Panc1 (cell line): ENCODE results near the gene FAR2.

Source experiments
- TCF7L2 ChIP-seq: IDR thresholded peaks from 2 replicates; pipeline ENCODE4 v1.6.1; 2011; ENCODE audit warnings: mild to moderate bottlenecking, low read depth, low read length, inconsistent platforms
- TF ChIP-seq, protein P1 (sequence below): fragments of 450-650 bp; IDR thresholded peaks from 2 replicates; pipeline ENCODE4 v1.5.1; 2017; ENCODE audit warnings: mild to moderate bottlenecking
- TF ChIP-seq, protein P2 (sequence below), 2 experiments: IDR thresholded peaks; 2 replicates each; pipeline ENCODE4 v1.6.1; 2011 to 2012; ENCODE audit warnings: low read depth in 2 of 2, control low read depth in 1 of 2, low read length in 1 of 2, mild to moderate bottlenecking in 1 of 2, moderate library complexity in 1 of 2; ENCODE audit not compliant: insufficient read depth in 1 of 2

DNA sequence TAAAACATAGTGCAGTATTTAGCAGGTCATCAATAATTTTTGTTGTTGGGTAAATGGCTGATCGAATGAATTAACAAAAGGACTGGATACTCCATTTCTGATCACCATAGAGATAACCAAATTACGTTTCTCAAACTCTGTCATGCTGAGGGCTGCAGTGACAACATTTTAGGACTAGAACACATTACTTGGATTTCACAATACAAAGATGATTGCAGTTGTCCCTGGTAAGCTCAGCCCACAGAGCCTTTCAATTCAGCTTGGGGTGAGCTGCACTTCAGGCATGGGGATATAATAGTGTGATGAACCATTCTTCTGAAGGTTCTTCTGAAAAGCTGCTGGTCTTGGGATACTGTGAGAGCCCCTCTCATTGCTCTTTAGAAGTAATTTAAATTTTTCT is 74.3 kb downstream of the FAR2 start:
- TF ChIP-seq, protein P1, sequence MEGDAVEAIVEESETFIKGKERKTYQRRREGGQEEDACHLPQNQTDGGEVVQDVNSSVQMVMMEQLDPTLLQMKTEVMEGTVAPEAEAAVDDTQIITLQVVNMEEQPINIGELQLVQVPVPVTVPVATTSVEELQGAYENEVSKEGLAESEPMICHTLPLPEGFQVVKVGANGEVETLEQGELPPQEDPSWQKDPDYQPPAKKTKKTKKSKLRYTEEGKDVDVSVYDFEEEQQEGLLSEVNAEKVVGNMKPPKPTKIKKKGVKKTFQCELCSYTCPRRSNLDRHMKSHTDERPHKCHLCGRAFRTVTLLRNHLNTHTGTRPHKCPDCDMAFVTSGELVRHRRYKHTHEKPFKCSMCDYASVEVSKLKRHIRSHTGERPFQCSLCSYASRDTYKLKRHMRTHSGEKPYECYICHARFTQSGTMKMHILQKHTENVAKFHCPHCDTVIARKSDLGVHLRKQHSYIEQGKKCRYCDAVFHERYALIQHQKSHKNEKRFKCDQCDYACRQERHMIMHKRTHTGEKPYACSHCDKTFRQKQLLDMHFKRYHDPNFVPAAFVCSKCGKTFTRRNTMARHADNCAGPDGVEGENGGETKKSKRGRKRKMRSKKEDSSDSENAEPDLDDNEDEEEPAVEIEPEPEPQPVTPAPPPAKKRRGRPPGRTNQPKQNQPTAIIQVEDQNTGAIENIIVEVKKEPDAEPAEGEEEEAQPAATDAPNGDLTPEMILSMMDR, result no peak
- no peak for TF ChIP-seq TCF7L2
- TF ChIP-seq, protein P2, sequence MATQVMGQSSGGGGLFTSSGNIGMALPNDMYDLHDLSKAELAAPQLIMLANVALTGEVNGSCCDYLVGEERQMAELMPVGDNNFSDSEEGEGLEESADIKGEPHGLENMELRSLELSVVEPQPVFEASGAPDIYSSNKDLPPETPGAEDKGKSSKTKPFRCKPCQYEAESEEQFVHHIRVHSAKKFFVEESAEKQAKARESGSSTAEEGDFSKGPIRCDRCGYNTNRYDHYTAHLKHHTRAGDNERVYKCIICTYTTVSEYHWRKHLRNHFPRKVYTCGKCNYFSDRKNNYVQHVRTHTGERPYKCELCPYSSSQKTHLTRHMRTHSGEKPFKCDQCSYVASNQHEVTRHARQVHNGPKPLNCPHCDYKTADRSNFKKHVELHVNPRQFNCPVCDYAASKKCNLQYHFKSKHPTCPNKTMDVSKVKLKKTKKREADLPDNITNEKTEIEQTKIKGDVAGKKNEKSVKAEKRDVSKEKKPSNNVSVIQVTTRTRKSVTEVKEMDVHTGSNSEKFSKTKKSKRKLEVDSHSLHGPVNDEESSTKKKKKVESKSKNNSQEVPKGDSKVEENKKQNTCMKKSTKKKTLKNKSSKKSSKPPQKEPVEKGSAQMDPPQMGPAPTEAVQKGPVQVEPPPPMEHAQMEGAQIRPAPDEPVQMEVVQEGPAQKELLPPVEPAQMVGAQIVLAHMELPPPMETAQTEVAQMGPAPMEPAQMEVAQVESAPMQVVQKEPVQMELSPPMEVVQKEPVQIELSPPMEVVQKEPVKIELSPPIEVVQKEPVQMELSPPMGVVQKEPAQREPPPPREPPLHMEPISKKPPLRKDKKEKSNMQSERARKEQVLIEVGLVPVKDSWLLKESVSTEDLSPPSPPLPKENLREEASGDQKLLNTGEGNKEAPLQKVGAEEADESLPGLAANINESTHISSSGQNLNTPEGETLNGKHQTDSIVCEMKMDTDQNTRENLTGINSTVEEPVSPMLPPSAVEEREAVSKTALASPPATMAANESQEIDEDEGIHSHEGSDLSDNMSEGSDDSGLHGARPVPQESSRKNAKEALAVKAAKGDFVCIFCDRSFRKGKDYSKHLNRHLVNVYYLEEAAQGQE (IDR thresholded peaks at IDR 0.05; ENCODE audit: insufficient read depth in 1 of 2, low read depth in 2 of 2, low read length in 1 of 2), result no peak
